Measurements from ENCODE around the gene PLXNA2. TPM values are rescaled to one million over a fixed set of nuclear protein-coding genes. Genes with fewer than 3 reads are reported as not detected.

The PLXNA2 gene
- total and polyA plus RNA-seq, 2 of the 13 experiments (the other 11 are each of a cell fraction or from before 2014, with no cell fraction given): 1.1 to 2.1 TPM

DNA sequence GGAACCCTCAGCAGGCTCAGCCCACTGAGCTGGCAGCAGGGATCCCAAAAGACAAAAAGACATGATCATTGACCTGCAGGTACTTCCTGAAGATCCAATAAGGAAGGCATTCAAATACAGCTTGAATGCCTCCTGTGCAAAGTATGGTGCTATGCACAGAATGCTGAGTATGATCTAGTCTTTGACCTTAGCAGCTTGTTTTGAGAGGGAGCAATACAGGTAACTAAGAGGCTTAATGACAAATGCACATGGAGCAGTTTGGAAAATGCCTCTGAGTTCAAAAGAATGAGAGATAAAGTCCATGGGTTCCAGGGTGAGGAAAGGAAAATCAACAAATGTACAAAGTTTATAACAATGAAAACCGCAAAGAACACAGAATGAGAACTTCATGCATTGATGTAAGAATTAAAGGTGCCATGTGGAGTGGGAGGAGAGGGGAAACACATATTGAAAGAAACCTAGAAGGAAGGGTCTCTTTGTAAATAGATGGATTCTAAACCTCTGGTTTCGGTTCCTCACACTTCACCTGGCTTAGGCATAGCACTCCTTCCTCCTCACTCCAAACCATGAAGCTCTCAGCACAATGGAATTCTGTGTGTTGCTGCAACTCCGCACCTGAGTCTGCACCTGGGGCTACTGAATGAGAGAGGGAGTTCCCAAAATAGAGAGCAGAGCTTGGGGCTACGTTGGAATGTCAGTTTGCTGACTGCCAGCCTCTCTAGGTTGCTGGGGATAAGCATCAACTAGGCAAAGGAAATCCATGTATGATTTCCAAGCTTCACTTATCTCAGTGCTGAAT is 77.6 kb downstream of the PLXNA2 start (continued):
- TF ChIP-seq ZNF558 (CRISPR knock-in tag; IDR thresholded peaks at IDR 0.05; ENCODE audit: borderline replicate concordance) (no peak), RXRB (CRISPR knock-in tag; IDR thresholded peaks at IDR 0.05; ENCODE audit: borderline replicate concordance) (peak; percentile 38; the same call in 1 of the 2 replicates), NCOR1 (IDR thresholded peaks at IDR 0.05; ENCODE audit: borderline replicate concordance, low read length) (peak; percentile 79; the same call in 1 of the 2 replicates), HNF4A (CRISPR knock-in tag; IDR thresholded peaks at IDR 0.05) (peak; percentile 64), ZNF124 (CRISPR knock-in tag; IDR thresholded peaks at IDR 0.05) (0 out of 2 replicates have a peak, but pooled peaks have one; percentile 36), NR2F6 (IDR thresholded peaks at IDR 0.05) (no peak), NR2F6 (CRISPR knock-in tag; IDR thresholded peaks at IDR 0.05) (peak; percentile 15; the same call in 1 of the 2 replicates), ZKSCAN8 (CRISPR knock-in tag; IDR thresholded peaks at IDR 0.05; ENCODE audit: borderline replicate concordance) (no peak), MAFG (CRISPR knock-in tag; IDR thresholded peaks at IDR 0.05) (no peak), PHF21A (CRISPR knock-in tag; IDR thresholded peaks at IDR 0.05) (0 out of 2 replicates have a peak, but pooled peaks have one; percentile 28), ZFP41 (CRISPR knock-in tag; IDR thresholded peaks at IDR 0.05; ENCODE audit: borderline replicate concordance) (no peak), RARA (CRISPR knock-in tag; IDR thresholded peaks at IDR 0.05) (0 out of 2 replicates have a peak, but pooled peaks have one; percentile 19), ZMAT3 (CRISPR knock-in tag; conservative IDR thresholded peaks at IDR 0.05) (no peak), ZNF567 (CRISPR knock-in tag; IDR thresholded peaks at IDR 0.05; ENCODE audit: borderline replicate concordance) (no peak), SNAPC2 (CRISPR knock-in tag; IDR thresholded peaks at IDR 0.05) (no peak), SOX5 (CRISPR knock-in tag; IDR thresholded peaks at IDR 0.05; ENCODE audit: borderline replicate concordance) (peak; percentile 51; the same call in 1 of the 2 replicates), ZNF652 (CRISPR knock-in tag; IDR thresholded peaks at IDR 0.05; ENCODE audit: borderline replicate concordance, low read depth) (no peak)
- TF ChIP-seq, protein P1, sequence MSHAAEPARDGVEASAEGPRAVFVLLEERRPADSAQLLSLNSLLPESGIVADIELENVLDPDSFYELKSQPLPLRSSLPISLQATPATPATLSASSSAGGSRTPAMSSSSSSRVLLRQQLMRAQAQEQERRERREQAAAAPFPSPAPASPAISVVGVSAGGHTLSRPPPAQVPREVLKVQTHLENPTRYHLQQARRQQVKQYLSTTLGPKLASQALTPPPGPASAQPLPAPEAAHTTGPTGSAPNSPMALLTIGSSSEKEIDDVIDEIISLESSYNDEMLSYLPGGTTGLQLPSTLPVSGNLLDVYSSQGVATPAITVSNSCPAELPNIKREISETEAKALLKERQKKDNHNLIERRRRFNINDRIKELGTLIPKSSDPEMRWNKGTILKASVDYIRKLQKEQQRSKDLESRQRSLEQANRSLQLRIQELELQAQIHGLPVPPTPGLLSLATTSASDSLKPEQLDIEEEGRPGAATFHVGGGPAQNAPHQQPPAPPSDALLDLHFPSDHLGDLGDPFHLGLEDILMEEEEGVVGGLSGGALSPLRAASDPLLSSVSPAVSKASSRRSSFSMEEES (CRISPR knock-in tag; IDR thresholded peaks at IDR 0.05): 0 out of 2 replicates have a peak, but pooled peaks have one; percentile 16
- TF ChIP-seq, protein P2, sequence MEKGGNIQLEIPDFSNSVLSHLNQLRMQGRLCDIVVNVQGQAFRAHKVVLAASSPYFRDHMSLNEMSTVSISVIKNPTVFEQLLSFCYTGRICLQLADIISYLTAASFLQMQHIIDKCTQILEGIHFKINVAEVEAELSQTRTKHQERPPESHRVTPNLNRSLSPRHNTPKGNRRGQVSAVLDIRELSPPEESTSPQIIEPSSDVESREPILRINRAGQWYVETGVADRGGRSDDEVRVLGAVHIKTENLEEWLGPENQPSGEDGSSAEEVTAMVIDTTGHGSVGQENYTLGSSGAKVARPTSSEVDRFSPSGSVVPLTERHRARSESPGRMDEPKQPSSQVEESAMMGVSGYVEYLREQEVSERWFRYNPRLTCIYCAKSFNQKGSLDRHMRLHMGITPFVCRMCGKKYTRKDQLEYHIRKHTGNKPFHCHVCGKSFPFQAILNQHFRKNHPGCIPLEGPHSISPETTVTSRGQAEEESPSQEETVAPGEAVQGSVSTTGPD (CRISPR knock-in tag; IDR thresholded peaks at IDR 0.05): no peak
- TF ChIP-seq, protein P3, sequence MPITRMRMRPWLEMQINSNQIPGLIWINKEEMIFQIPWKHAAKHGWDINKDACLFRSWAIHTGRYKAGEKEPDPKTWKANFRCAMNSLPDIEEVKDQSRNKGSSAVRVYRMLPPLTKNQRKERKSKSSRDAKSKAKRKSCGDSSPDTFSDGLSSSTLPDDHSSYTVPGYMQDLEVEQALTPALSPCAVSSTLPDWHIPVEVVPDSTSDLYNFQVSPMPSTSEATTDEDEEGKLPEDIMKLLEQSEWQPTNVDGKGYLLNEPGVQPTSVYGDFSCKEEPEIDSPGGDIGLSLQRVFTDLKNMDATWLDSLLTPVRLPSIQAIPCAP (CRISPR knock-in tag; IDR thresholded peaks at IDR 0.05; ENCODE audit: low read depth): no peak
- TF ChIP-seq, protein P4, sequence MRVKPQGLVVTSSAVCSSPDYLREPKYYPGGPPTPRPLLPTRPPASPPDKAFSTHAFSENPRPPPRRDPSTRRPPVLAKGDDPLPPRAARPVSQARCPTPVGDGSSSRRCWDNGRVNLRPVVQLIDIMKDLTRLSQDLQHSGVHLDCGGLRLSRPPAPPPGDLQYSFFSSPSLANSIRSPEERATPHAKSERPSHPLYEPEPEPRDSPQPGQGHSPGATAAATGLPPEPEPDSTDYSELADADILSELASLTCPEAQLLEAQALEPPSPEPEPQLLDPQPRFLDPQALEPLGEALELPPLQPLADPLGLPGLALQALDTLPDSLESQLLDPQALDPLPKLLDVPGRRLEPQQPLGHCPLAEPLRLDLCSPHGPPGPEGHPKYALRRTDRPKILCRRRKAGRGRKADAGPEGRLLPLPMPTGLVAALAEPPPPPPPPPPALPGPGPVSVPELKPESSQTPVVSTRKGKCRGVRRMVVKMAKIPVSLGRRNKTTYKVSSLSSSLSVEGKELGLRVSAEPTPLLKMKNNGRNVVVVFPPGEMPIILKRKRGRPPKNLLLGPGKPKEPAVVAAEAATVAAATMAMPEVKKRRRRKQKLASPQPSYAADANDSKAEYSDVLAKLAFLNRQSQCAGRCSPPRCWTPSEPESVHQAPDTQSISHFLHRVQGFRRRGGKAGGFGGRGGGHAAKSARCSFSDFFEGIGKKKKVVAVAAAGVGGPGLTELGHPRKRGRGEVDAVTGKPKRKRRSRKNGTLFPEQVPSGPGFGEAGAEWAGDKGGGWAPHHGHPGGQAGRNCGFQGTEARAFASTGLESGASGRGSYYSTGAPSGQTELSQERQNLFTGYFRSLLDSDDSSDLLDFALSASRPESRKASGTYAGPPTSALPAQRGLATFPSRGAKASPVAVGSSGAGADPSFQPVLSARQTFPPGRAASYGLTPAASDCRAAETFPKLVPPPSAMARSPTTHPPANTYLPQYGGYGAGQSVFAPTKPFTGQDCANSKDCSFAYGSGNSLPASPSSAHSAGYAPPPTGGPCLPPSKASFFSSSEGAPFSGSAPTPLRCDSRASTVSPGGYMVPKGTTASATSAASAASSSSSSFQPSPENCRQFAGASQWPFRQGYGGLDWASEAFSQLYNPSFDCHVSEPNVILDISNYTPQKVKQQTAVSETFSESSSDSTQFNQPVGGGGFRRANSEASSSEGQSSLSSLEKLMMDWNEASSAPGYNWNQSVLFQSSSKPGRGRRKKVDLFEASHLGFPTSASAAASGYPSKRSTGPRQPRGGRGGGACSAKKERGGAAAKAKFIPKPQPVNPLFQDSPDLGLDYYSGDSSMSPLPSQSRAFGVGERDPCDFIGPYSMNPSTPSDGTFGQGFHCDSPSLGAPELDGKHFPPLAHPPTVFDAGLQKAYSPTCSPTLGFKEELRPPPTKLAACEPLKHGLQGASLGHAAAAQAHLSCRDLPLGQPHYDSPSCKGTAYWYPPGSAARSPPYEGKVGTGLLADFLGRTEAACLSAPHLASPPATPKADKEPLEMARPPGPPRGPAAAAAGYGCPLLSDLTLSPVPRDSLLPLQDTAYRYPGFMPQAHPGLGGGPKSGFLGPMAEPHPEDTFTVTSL (CRISPR knock-in tag; IDR thresholded peaks at IDR 0.05; ENCODE audit: borderline replicate concordance): 0 out of 2 replicates have a peak, but pooled peaks have one; percentile 17

All from HepG2 (cell line).